ENCODE data around the gene RTEL1. TPM values are rescaled to one million over a fixed set of nuclear protein-coding genes. Genes with fewer than 3 reads are reported as not detected.

RTEL1 gene
- polyA plus RNA-seq, 1 donor from 2014 or later: 29.2 TPM

DNA sequence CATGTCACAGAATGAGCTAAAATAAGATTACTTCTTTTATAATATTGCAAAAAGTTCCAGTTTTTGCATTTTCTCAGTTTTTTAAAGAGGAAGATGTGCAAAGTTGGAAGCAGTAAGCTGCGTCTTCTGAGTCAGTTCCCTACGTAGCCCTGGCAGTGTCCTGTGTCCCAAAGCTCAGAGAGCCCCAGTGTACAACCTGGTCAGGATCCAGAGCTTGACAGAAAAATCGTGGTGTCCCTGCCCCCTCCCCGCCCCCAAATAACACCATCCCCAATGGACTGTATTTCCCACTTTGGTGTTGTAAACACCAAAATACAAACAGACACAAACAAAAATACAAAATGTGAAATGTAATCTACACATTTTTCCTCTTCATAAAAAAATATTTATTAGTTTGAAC lies 86.0 kb downstream of the RTEL1 start:
- Histone ChIP-seq H3K9me2 (ENCODE audit: insufficient read depth, low read length) (no peaks in the 10 kb centered on the region), H3K79me2 (replicated peaks; ENCODE audit: insufficient read depth, low read length) (no peaks in the 10 kb centered on the region), H3K4me2 (ENCODE audit: low read length) (no peak overlapping the region), H3K27me3 (ENCODE audit: insufficient read depth, low read depth, low read length) (no peaks in the 10 kb centered on the region), H3K9ac (ENCODE audit: low read length) (no peak overlapping the region), H3K9me3 (ENCODE audit: low read length) (no peaks in the 10 kb centered on the region), H3K27ac (ENCODE audit: low read length) (no peak overlapping the region), H3K36me3 (ENCODE audit: insufficient read depth, low read length) (no peaks in the 10 kb centered on the region), H4K20me1 (ENCODE audit: insufficient read depth) (no peaks in the 10 kb centered on the region), H3K4me3 (ENCODE audit: low read length) (no peak overlapping the region), H3F3A (ENCODE audit: insufficient read depth, low read length, poor library complexity, severe bottlenecking) (no peaks in the 10 kb centered on the region), H2AFZ (ENCODE audit: low read depth, low read length) (no peak overlapping the region)
- no peak for TF ChIP-seq TAF1 (IDR thresholded peaks at IDR 0.05; ENCODE audit: low read depth)
- TF ChIP-seq EZH2 (IDR thresholded peaks at IDR 0.05; ENCODE audit: borderline replicate concordance, insufficient read depth, low read length, poor library complexity, severe bottlenecking): no peak
- no peak for TF ChIP-seq REST (IDR thresholded peaks at IDR 0.05; ENCODE audit: borderline replicate concordance)
- TF ChIP-seq, protein P1, sequence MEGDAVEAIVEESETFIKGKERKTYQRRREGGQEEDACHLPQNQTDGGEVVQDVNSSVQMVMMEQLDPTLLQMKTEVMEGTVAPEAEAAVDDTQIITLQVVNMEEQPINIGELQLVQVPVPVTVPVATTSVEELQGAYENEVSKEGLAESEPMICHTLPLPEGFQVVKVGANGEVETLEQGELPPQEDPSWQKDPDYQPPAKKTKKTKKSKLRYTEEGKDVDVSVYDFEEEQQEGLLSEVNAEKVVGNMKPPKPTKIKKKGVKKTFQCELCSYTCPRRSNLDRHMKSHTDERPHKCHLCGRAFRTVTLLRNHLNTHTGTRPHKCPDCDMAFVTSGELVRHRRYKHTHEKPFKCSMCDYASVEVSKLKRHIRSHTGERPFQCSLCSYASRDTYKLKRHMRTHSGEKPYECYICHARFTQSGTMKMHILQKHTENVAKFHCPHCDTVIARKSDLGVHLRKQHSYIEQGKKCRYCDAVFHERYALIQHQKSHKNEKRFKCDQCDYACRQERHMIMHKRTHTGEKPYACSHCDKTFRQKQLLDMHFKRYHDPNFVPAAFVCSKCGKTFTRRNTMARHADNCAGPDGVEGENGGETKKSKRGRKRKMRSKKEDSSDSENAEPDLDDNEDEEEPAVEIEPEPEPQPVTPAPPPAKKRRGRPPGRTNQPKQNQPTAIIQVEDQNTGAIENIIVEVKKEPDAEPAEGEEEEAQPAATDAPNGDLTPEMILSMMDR (IDR thresholded peaks at IDR 0.05; ENCODE audit: poor library complexity, severe bottlenecking): no peak
- TF ChIP-seq SMC3 (conservative IDR thresholded peaks at IDR 0.05; ENCODE audit: poor library complexity): no peak
- no peak for TF ChIP-seq MXI1 (conservative IDR thresholded peaks at IDR 0.05; ENCODE audit: poor library complexity, severe bottlenecking)
- no peak for TF ChIP-seq POLR2AphosphoS5 (IDR thresholded peaks at IDR 0.05)
- TF ChIP-seq EP300 (conservative IDR thresholded peaks at IDR 0.05; ENCODE audit: poor library complexity, severe bottlenecking): no peak
- TF ChIP-seq RAD21 (conservative IDR thresholded peaks at IDR 0.05): no peak

- H3K27me3 ChIP-seq (ENCODE audit: insufficient read depth, low read depth, low read length): no peaks in the 10 kb centered on the region
- H3K4me2 ChIP-seq (ENCODE audit: low read length): no peak overlapping the region
- no peaks in the 10 kb centered on the region for H3K9me2 ChIP-seq (ENCODE audit: insufficient read depth, low read length)
- no peaks in the 10 kb centered on the region for H3K36me3 ChIP-seq (ENCODE audit: insufficient read depth, low read length)
- no peaks in the 10 kb centered on the region for H4K20me1 ChIP-seq (ENCODE audit: insufficient read depth)
- H3F3A ChIP-seq (ENCODE audit: insufficient read depth, low read length, poor library complexity, severe bottlenecking): no peaks in the 10 kb centered on the region
- H3K9me3 ChIP-seq (ENCODE audit: low read length): no peaks in the 10 kb centered on the region
- H2AFZ ChIP-seq (ENCODE audit: low read depth, low read length): no peak overlapping the region
- no peak for TF ChIP-seq RAD21 (conservative IDR thresholded peaks at IDR 0.05)
- TF ChIP-seq EP300 (conservative IDR thresholded peaks at IDR 0.05; ENCODE audit: poor library complexity, severe bottlenecking): no peak
- TF ChIP-seq, protein P1 (IDR thresholded peaks at IDR 0.05; ENCODE audit: poor library complexity, severe bottlenecking): no peak
- no peak for TF ChIP-seq EZH2 (IDR thresholded peaks at IDR 0.05; ENCODE audit: borderline replicate concordance, insufficient read depth, low read length, poor library complexity, severe bottlenecking)
- no peak for TF ChIP-seq REST (IDR thresholded peaks at IDR 0.05; ENCODE audit: borderline replicate concordance)
- TF ChIP-seq POLR2AphosphoS5 (IDR thresholded peaks at IDR 0.05): no peak
- TF ChIP-seq TAF1 (IDR thresholded peaks at IDR 0.05; ENCODE audit: low read depth): no peak
- H3K79me2 ChIP-seq (replicated peaks; ENCODE audit: insufficient read depth, low read length): no peaks in the 10 kb centered on the region
- no peak overlapping the region for H3K27ac ChIP-seq (ENCODE audit: low read length)
- H3K4me3 ChIP-seq (ENCODE audit: low read length): no peak overlapping the region
- H3K9ac ChIP-seq (ENCODE audit: low read length): no peak overlapping the region
Measured at GRCh38 chr20:63744574-63745423, 86.7 kb downstream of the RTEL1 start.
